ENCODE results near the gene NELFA.

DNA sequence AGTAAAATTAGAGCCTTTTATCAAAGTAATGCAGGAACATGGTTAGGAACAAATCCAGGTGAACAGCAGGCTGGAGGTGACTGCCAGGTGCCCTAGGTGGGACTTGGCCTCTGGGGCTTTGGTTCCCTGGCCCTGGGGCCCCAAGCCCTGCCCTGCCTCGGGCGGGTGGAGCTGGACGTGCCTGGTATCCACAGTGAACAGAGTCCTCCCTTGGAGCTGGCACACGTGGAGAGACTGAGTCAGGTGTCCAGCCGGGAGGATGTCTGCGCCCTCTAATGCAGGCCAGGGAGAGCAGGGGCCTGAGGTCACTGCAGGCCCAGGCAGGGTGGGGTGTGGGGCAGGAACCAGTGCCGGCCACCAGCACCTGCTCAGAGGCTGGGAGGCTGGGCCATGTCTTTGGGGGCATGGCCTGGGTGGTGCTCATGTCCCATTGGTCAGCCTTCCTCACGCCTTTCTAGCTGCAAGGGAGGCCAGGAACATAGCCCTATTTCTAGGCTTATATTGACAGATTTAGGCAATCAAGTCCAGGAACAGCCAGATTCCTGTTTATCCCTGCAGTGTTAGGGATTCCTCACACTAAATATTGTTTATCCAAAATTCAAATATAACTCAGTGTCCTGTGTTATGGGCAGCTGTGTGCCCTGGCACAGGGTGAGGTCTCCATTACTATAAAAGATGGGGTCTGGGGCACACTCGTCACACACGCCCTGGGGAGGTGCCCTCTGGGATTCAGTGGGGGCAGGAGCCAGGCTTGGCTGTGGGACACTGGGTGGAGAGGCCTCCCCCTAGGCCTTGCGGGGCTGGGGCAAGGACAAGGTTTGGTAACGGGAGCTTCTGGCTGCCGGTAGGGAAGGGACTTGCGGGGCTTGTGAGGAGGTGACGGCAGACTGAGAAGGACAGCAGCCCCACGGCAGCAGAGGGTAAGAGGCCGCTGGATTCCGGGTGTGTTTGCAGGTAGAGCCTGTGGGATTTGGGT lies 36.1 kb upstream of the NELFA start:
- TF ChIP-seq POLR2A (IDR thresholded peaks at IDR 0.05) (no peak), CTCF (IDR thresholded peaks at IDR 0.05) (no peak), POLR2AphosphoS5 (IDR thresholded peaks at IDR 0.05) (no peak)

All from breast epithelium (tissue), 3 donors.